SK-N-SH (cell line): ENCODE data around the gene ZFX. TPM values are rescaled to one million over a fixed set of nuclear protein-coding genes. Genes with fewer than 3 reads are reported as not detected.

Experiments used
- CTCF ChIA-PET: fragments of 300-600, 350-600 bp; formaldehyde crosslinking; extraction: SDS; loops from one replicate; lab custom pipeline; 2021; lab: Yijun Ruan, JAX
- POLR2A ChIA-PET: fragments of 350-600 bp; sonication (Branson Sonifier 250); formaldehyde crosslinking; extraction: SDS; loops from one replicate; lab custom pipeline; 2020; ENCODE audit warnings: antibody characterized with exemption, inconsistent platforms; lab: Yijun Ruan, JAX
- DNase-seq: peaks from one replicate; pipeline ENCODE4 v3.0.0; 2012
- H2AFZ ChIP-seq: fragments of 200-600 bp; sonication (generic); 2 replicates; pipeline ENCODE4 v1.8.1; 2016; ENCODE audit warnings: antibody characterized with exemption, mild to moderate bottlenecking, low read depth
- H3F3A ChIP-seq: fragments of 200-600 bp; sonication (generic); replicated peaks from 2 replicates; pipeline ENCODE3; 2016; ENCODE audit warnings: antibody characterized with exemption, mild to moderate bottlenecking; ENCODE audit not compliant: insufficient read depth
- H3K27ac ChIP-seq, 2 experiments: fragments of 200-500 bp in 1 of 2; fragments of 200-600 bp in 1 of 2; sonication (Bioruptor generic) in 1 of 2; sonication (generic), shearing (Covaris generic) in 1 of 2; 2 replicates each; pipeline versions ENCODE4 v1.5.1 to v1.6.1; 2014 to 2016; ENCODE audit warnings: low read depth in 2 of 2, inconsistent platforms in 1 of 2, low read length in 1 of 2, mild to moderate bottlenecking in 1 of 2, mixed read lengths in 1 of 2
- H3K27me3 ChIP-seq: fragments of 200-600 bp; sonication (generic), shearing (Covaris generic); 2 replicates; pipeline ENCODE4 v1.6.1; 2016; ENCODE audit warnings: mixed run types; ENCODE audit not compliant: insufficient read depth
- H3K36me3 ChIP-seq, 2 experiments: fragments of 200-500 bp in 1 of 2; fragments of 200-600 bp in 1 of 2; sonication (Bioruptor generic) in 1 of 2; sonication (generic) in 1 of 2; replicated peaks in 1 of 2; 2 replicates each; pipeline versions ENCODE3 to v1.5.1; 2014 to 2016; ENCODE audit warnings: low read length in 1 of 2, mild to moderate bottlenecking in 1 of 2; ENCODE audit not compliant: insufficient read depth in 2 of 2, control insufficient read depth in 1 of 2
- H3K4me1 ChIP-seq, 2 experiments: fragments of 200-500 bp in 1 of 2; fragments of 200-600 bp in 1 of 2; sonication (Bioruptor generic) in 1 of 2; sonication (generic), shearing (Covaris generic) in 1 of 2; 2 replicates each; pipeline versions ENCODE4 v1.5.1 to v1.6.1; 2014 to 2016; ENCODE audit warnings: low read depth in 1 of 2, low read length in 1 of 2, mixed run types in 1 of 2; ENCODE audit not compliant: insufficient read depth in 2 of 2, control insufficient read depth in 1 of 2
- H3K4me2 ChIP-seq: fragments of 200-600 bp; sonication (generic), shearing (Covaris generic); 2 replicates; pipeline ENCODE4 v1.6.1; 2017; ENCODE audit warnings: mixed run types
- H3K4me3 ChIP-seq, 2 experiments: fragments of 200-500 bp in 1 of 2; fragments of 200-600 bp in 1 of 2; sonication (Bioruptor generic) in 1 of 2; sonication (generic), shearing (Covaris generic) in 1 of 2; 2 replicates each; pipeline versions ENCODE4 v1.5.1 to v1.8.1; 2014 to 2016; ENCODE audit warnings: low read depth in 2 of 2, inconsistent platforms in 1 of 2, low read length in 1 of 2, mild to moderate bottlenecking in 1 of 2, mixed read lengths in 1 of 2, moderate library complexity in 1 of 2
- H3K79me2 ChIP-seq: fragments of 200-600 bp; sonication (generic); 2 replicates; pipeline ENCODE4 v1.8.1; 2017; ENCODE audit warnings: mild to moderate bottlenecking; ENCODE audit not compliant: insufficient read depth
- H3K9ac ChIP-seq: fragments of 200-600 bp; sonication (generic); 2 replicates; pipeline ENCODE4 v1.6.1; 2017; ENCODE audit warnings: mixed run types
- H3K9me2 ChIP-seq: fragments of 200-600 bp; sonication (generic); 2 replicates; pipeline ENCODE4 v1.6.1; 2017; ENCODE audit warnings: mixed run types
- H3K9me3 ChIP-seq: fragments of 200-600 bp; sonication (generic); 2 replicates; pipeline ENCODE4 v1.6.1; 2017; ENCODE audit warnings: mixed run types, mild to moderate bottlenecking, moderate library complexity
- H4K20me1 ChIP-seq: fragments of 200-600 bp; sonication (generic); 2 replicates; pipeline ENCODE4 v1.6.1; 2017; ENCODE audit warnings: mild to moderate bottlenecking, mixed run types; ENCODE audit not compliant: insufficient read depth
- CHD2 ChIP-seq: fragments of 150-350 bp; IDR thresholded peaks from 2 replicates; pipeline ENCODE4 v1.6.1; 2018; ENCODE audit warnings: low read length; ENCODE audit not compliant: partially characterized antibody
- CTCF ChIP-seq: fragments of 200-600 bp; sonication (generic); IDR thresholded peaks from 2 replicates; pipeline ENCODE4 v1.6.1; 2017; ENCODE audit warnings: antibody characterized with exemption, mild to moderate bottlenecking, moderate library complexity
- EZH2phosphoT487 ChIP-seq: fragments of 200-600 bp; sonication (generic); IDR thresholded peaks from 2 replicates; pipeline ENCODE4 v1.6.1; 2017; ENCODE audit warnings: low read depth, mixed run types, mild to moderate bottlenecking, antibody characterized with exemption, moderate library complexity, borderline replicate concordance
- FOXM1 ChIP-seq: IDR thresholded peaks from 2 replicates; pipeline ENCODE4 v1.4.0; 2012; ENCODE audit warnings: low read depth, mild to moderate bottlenecking
- GATA2 ChIP-seq: sonication (generic); formaldehyde crosslinking; IDR thresholded peaks from 2 replicates; pipeline ENCODE4 v1.5.0; 2020; ENCODE audit warnings: mild to moderate bottlenecking, missing genetic modification reagents
- MAX ChIP-seq: IDR thresholded peaks from 2 replicates; pipeline ENCODE4 v1.4.0; 2012; ENCODE audit warnings: low read depth
- SMC3 ChIP-seq: IDR thresholded peaks from 2 replicates; pipeline ENCODE4 v1.6.1; 2012; ENCODE audit warnings: low read depth, low read length, improper control_type of control experiment
- TEAD4 ChIP-seq: IDR thresholded peaks from 2 replicates; pipeline ENCODE4 v1.4.0; 2012; ENCODE audit warnings: mild to moderate bottlenecking, borderline replicate concordance; ENCODE audit not compliant: insufficient read depth
- USF1 ChIP-seq: IDR thresholded peaks from 2 replicates; pipeline ENCODE4 v1.4.0; 2012; ENCODE audit warnings: low read depth, borderline replicate concordance
- WGBS: methylation state at CpG from one replicate; pipeline ENCODE4 v1.1.6; 2017; ENCODE audit warnings: low lambda C conversion rate; 5-methylcytosine and 5-hydroxymethylcytosine counted together
- polyA plus RNA-seq, 3 experiments: library from polyadenylated mRNA; depleted of rRNA; stranded (reverse); fragments of >200 nt; gene quantifications; 2 replicates each; pipeline ENCODE4 v1.2.3, GENCODE V29; 2012
- TF ChIP-seq, protein P1 (sequence below): IDR thresholded peaks from 2 replicates; pipeline ENCODE4 v1.4.0; 2012; ENCODE audit warnings: low read depth, borderline replicate concordance

The ZFX gene
- polyA plus RNA-seq, 1 of the 3 experiments (the other 2 are of a cell fraction): 9.0 TPM

DNA sequence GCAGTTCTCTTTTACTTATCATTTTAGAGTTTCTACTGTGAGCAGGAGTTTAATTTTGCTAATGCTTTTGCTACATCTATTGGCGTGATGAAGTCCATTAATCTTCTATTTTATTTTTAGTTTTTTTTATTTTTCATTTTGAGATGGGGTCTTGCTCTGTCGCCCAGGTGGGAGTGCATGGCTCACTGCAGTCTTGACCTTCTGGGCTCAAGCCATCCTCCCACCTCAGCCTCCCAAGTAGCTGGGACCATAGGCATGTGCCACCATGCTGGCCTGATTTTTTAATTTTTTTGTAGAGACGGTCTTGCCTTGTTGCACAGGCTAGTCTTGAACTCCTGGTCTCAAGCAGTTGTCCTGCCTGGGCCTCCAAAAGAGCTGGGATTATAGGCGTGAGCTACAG is 9.4 kb downstream of the ZFX start:
- POLR2A ChIA-PET: no interaction called here

More for the DNA sequence above, 9.4 kb downstream of the ZFX start:
- peaks cover 100% of the 10 kb centered on the region for H3K79me2 ChIP-seq
- H3K9me2 ChIP-seq: no peaks in the 10 kb centered on the region
- peaks cover 98% of the 10 kb centered on the region for H4K20me1 ChIP-seq
- H3K27me3 ChIP-seq: no peaks in the 10 kb centered on the region
- no peak overlapping the region for H3K9ac ChIP-seq
- H3K36me3 ChIP-seq: peaks cover 2 to 31% of the 10 kb centered on the region in 2 experiments
- no peak overlapping the region for H3K4me3 ChIP-seq
- peaks cover 2% of the 10 kb centered on the region for H3F3A ChIP-seq
- H3K4me2 ChIP-seq: no peak overlapping the region
- no peak overlapping the region for H3K27ac ChIP-seq
- H2AFZ ChIP-seq: no peak overlapping the region
- peaks cover 9 to 14% of the 10 kb centered on the region in 2 experiments; a peak in 3 of 4 replicates for H3K4me1 ChIP-seq
- 98% methylated on average over 4 of the region's 4 CpGs for WGBS
- TF ChIP-seq EZH2phosphoT487: no peak
- TF ChIP-seq SMC3: no peak
- no peak for TF ChIP-seq CHD2
- TF ChIP-seq CTCF: no peak
- TF ChIP-seq, protein P1, sequence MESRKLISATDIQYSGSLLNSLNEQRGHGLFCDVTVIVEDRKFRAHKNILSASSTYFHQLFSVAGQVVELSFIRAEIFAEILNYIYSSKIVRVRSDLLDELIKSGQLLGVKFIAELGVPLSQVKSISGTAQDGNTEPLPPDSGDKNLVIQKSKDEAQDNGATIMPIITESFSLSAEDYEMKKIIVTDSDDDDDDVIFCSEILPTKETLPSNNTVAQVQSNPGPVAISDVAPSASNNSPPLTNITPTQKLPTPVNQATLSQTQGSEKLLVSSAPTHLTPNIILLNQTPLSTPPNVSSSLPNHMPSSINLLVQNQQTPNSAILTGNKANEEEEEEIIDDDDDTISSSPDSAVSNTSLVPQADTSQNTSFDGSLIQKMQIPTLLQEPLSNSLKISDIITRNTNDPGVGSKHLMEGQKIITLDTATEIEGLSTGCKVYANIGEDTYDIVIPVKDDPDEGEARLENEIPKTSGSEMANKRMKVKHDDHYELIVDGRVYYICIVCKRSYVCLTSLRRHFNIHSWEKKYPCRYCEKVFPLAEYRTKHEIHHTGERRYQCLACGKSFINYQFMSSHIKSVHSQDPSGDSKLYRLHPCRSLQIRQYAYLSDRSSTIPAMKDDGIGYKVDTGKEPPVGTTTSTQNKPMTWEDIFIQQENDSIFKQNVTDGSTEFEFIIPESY: no peak
- TF ChIP-seq TEAD4: no peak
- TF ChIP-seq USF1: no peak
- no peak for TF ChIP-seq GATA2 (CRISPR knock-in tag)
- no peak for TF ChIP-seq MAX
- no peak for TF ChIP-seq FOXM1
- no peaks in the 10 kb centered on the region for H3K9me3 ChIP-seq
- DNase-seq: no peak
- CTCF ChIA-PET: no interaction called here
